GM06990 (cell line): Measurements from ENCODE around the gene ARHGAP27.

Experiments used
- DNase-seq: peaks from one replicate; pipeline ENCODE4 v3.0.0-alpha.2; 2011; ENCODE audit not compliant: insufficient read length; ENCODE audit errors: extremely low read depth
- H3K27me3 ChIP-seq: replicated peaks from 2 replicates; pipeline ENCODE4 v1.6.0; 2011; ENCODE audit warnings: low read length; ENCODE audit not compliant: control insufficient read depth, insufficient read depth
- H3K36me3 ChIP-seq: 2 replicates; pipeline ENCODE4 v1.5.1; 2011; ENCODE audit warnings: low read length; ENCODE audit not compliant: control insufficient read depth, insufficient read depth
- H3K4me3 ChIP-seq: replicated peaks from 2 replicates; pipeline ENCODE4 v1.5.1; 2011; ENCODE audit warnings: low read depth, mild to moderate bottlenecking, control low read depth, low read length
- TF ChIP-seq, protein P1 (sequence below): IDR thresholded peaks from 2 replicates; pipeline ENCODE4 v1.5.1; 2011; ENCODE audit warnings: low read length, control low read depth, mild to moderate bottlenecking, inconsistent platforms; ENCODE audit not compliant: insufficient read depth, poor library complexity, severe bottlenecking

The ARHGAP27 gene

DNA sequence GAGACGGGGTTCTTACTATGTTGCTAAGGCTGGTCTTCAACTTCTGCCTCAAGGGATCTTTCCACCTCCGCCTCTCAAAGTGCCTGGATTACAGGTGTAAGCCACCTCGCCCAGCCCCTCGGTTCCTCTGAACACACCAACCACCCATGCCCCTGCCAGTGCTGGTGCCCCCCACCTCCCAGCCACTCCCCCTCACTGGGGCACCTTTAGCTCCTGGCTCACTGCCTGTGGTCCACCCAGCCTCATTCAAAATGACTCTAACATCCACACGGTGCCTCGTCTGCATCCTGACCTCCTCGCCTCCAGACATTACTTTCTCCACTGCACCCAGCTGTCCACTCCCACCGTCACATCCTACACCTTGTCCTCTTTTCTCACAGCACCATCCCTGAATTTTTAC is 55.3 kb downstream of the ARHGAP27 start:
- TF ChIP-seq, protein P1, sequence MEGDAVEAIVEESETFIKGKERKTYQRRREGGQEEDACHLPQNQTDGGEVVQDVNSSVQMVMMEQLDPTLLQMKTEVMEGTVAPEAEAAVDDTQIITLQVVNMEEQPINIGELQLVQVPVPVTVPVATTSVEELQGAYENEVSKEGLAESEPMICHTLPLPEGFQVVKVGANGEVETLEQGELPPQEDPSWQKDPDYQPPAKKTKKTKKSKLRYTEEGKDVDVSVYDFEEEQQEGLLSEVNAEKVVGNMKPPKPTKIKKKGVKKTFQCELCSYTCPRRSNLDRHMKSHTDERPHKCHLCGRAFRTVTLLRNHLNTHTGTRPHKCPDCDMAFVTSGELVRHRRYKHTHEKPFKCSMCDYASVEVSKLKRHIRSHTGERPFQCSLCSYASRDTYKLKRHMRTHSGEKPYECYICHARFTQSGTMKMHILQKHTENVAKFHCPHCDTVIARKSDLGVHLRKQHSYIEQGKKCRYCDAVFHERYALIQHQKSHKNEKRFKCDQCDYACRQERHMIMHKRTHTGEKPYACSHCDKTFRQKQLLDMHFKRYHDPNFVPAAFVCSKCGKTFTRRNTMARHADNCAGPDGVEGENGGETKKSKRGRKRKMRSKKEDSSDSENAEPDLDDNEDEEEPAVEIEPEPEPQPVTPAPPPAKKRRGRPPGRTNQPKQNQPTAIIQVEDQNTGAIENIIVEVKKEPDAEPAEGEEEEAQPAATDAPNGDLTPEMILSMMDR: no peak
- Histone ChIP-seq H3K4me3 (no peak overlapping the region), H3K36me3 (no peaks in the 10 kb centered on the region), H3K27me3 (no peaks in the 10 kb centered on the region)
- no peak for DNase-seq

DNA sequence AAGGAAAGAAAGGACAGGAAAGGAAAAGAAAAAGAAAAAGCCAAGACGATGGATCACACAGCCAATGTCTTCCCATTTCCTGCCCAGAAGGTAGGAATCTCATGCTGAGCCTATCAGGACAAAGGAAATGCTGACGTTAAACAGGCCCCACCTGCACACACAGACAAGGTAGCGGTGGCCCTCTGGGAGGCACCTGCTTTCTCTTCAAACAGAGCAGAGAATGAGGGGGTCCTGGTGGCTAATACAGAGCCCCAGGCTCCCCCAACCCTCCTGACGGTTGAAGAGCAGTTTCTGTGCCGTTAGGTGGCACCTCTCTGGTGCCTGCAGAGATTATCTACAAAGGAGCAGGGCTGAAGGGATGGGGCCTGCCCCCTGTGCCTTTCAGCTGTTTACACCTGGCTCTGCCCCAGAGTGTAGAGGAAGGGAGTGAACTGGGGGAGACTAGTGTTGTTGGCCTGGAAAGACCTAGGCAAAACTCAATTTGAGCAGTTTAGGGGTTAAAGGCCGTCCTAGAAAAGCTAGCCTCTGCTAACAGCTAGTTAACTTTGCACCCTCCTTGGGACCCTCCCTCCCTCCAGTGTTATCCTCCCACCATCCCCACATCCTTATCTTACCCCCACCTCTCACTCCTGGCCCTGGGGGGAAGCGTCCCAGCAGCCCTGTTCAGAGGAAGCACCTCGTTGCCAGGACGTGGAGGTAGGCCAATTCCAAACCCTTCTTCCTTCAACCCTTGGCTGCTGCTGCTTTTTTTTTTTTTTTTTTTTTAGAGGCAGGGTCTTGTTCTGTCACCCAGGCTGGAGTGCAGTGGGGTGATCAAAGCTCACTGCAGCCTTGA is 56.3 kb downstream of the ARHGAP27 start:
- no peak for DNase-seq
- TF ChIP-seq, protein P1: no peak

DNA sequence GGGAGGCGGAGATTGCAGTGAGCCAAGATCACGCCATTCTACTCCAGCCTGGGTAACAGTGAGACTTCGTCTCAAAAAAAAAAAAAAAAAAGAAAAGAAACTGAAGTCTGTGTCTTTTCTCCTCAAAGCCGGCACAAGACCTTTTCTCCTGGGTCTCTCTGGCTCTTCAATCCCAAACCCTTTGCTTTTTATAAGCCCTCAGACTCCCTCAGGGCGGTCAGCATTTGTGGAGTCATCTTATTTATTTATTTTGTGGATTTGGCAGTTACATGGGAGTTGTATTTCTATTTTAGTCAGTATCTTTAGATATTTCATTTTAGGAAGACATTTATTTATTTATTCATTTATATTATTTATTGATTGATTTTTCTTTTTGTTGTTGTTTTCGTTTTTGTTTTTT is 58.2 kb downstream of the ARHGAP27 start:
- no peak for DNase-seq
- no peak overlapping the region for H3K4me3 ChIP-seq
- TF ChIP-seq, protein P1: no peak
- H3K27me3 ChIP-seq: no peaks in the 10 kb centered on the region
- no peaks in the 10 kb centered on the region for H3K36me3 ChIP-seq

More for the DNA sequence above, 56.3 kb downstream of the ARHGAP27 start:
- H3K27me3 ChIP-seq: no peaks in the 10 kb centered on the region
- no peaks in the 10 kb centered on the region for H3K36me3 ChIP-seq
- H3K4me3 ChIP-seq: no peak overlapping the region

DNA sequence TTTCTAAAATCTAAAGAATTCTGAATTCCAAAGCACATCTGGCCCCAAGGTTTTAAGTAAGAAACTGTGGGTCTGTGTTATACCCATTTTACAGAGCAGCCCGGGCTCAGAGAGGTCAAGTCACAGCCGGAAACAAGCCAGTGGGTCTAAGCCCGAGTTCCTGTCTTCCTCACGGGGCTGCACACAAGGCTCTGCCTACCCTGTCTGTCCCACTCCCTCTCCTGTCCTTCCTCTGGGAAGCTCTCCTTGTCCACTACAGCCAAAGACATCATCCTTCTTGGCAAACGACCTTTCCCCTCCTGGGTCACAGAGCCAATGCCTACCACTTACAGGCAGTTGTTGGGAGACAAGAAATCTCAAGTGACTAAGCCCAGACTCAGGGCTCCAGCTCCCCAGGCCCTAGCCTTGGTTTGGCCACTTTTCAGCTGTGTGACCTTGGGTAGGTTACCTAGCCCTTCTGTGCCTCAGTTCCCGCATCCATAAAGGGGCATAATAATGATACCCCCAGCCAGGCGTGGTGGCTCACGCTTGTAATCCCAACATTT is 60.3 kb downstream of the ARHGAP27 start:
- H3K36me3 ChIP-seq: no peaks in the 10 kb centered on the region
- no peaks in the 10 kb centered on the region for H3K27me3 ChIP-seq
- H3K4me3 ChIP-seq: no peak overlapping the region
- TF ChIP-seq, protein P1: no peak
- no peak for DNase-seq

DNA sequence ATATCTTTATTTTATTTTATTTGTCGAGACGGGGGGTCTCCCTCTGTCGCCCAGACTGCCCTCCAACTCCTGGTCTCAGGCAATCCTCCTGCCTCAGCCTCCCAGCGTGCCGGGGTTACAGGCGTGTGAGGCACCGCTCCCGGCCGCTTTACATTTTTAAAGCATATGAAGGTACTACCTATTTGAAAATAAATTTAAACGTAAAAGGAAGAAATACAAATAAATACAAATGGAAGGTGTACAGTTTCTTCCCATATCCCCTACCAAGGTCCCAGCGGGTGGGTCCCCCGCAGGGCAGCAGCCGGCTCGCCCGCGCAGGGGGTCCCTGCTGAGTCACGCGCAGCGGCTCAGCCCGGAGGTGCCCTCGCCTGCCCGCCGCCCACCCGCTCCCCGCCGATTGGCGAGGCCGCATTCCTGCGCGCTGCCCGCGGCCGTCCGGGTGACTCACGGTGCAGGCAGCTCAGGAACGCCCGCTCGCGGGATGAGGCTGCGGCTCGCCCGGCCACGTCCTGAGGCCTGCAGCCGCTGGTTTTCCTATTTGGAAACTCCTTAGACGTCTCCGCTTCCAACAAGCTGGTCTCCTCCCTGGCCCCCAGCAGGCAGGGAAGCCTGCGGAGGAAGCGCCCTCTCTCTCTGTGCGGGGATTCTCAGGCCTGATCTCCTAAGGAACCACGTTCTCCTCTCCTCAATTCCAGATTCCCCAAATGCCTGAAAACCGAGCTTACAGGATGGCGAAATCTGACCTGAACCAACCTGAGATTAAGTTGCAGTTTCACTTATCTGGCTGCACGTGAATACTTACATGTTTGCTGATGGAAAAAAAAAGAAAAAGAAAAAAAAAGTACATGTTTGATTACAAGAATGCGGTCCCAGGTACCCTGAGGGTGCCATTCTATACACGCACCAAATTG is 61.0 kb downstream of the ARHGAP27 start:
- no peaks in the 10 kb centered on the region for H3K27me3 ChIP-seq
- TF ChIP-seq, protein P1: no peak
- no peak for DNase-seq
- H3K4me3 ChIP-seq: no peak overlapping the region
- no peaks in the 10 kb centered on the region for H3K36me3 ChIP-seq
